Testis (tissue), 3 donors: ENCODE measurements around the gene CALCB. TPM values are rescaled to one million over a fixed set of nuclear protein-coding genes. Genes with fewer than 3 reads are reported as not detected.
A peak's percentile ranks its signal among the peaks of the same experiment; 100 is the strongest.

Experiments
- DNase-seq: peaks from one replicate; pipeline ENCODE4 v3.0.0-alpha.2; 2019
- H3K27ac ChIP-seq, 2 donors: fragments of 200-600 bp; sonication (generic); one replicate each; pipeline ENCODE4 v1.5.1; 2019
- H3K27me3 ChIP-seq: fragments of 200-600 bp; sonication (generic); one replicate; pipeline ENCODE4 v1.5.1; 2019
- H3K36me3 ChIP-seq: fragments of 200-600 bp; sonication (generic); one replicate; pipeline ENCODE4 v1.5.1; 2017; ENCODE audit warnings: low read depth; ENCODE audit errors: missing control alignments
- H3K4me1 ChIP-seq: fragments of 200-600 bp; sonication (generic); one replicate; pipeline ENCODE4 v1.5.1; 2019
- H3K4me3 ChIP-seq, 2 donors: fragments of 200-600 bp; sonication (generic); one replicate each; pipeline ENCODE4 v1.5.1; 2017 to 2019
- H3K9me3 ChIP-seq: fragments of 200-600 bp; sonication (generic); one replicate; pipeline ENCODE4 v1.5.1; 2017
- CTCF ChIP-seq, 3 experiments: fragments of 450-650 bp in 2 of 3; fragments of 200-600 bp in 1 of 3; sonication (generic) in 1 of 3; IDR thresholded peaks; one replicate each; pipeline ENCODE4 v1.5.1; 2016 to 2019; ENCODE audit warnings: antibody characterized with exemption in 3 of 3, mild to moderate bottlenecking in 2 of 3, moderate library complexity in 1 of 3
- POLR2A ChIP-seq: fragments of 450-650 bp; IDR thresholded peaks from one replicate; pipeline ENCODE4 v1.6.1; 2017; ENCODE audit warnings: antibody characterized with exemption, mild to moderate bottlenecking, moderate library complexity
- WGBS, 2 donors: methylation state at CpG; one replicate each; pipeline ENCODE4 v1.1.5; 2018; 5-methylcytosine and 5-hydroxymethylcytosine counted together
- intact Hi-C: fragments of 100-400 bp; cut with DNase I; formaldehyde crosslinking; loops from one replicate; pipeline ENCODE4 v1.15.1; 2023; ENCODE audit warnings: low total_unique reads
- polyA plus RNA-seq: library from polyadenylated mRNA; stranded (reverse); fragments of 350-450 nt; fragmentation: Illumina TruSeq; extraction: RNeasy Lipid Tissue Mini Kit (QIAGEN cat#74804); gene quantifications from one replicate; pipeline ENCODE4 v1.2.3, GENCODE V29; 2014; ENCODE audit warnings: low read depth, low replicate concordance; ENCODE audit not compliant: insufficient read depth
- total RNA-seq, 2 donors: library from RNA; depleted of rRNA; stranded (reverse); fragments of >200 nt; gene quantifications; one replicate each; pipeline ENCODE4 v1.2.3, GENCODE V29; 2016

Gene CALCB
- total and polyA plus RNA-seq, 3 donors from 2014 or later, result 0.50 to 1.7 (median 1.2) TPM

GRCh38 chr11:15095736-15096228 lies 22.4 kb downstream of the CALCB start:
- no peak overlapping the region for H3K27ac ChIP-seq
- H3K36me3 ChIP-seq, result no peaks in the 10 kb centered on the region
- no peaks in the 10 kb centered on the region for H3K27me3 ChIP-seq
- no peaks in the 10 kb centered on the region for H3K4me1 ChIP-seq
- no peak overlapping the region for H3K4me3 ChIP-seq
- intact Hi-C loops, result no loop called here
- no peaks in the 10 kb centered on the region for H3K9me3 ChIP-seq
- TF ChIP-seq POLR2A (no peak), CTCF (IDR thresholded peaks at IDR 0.05) (no peak)
- DNase-seq, result no peak
- WGBS, 2 donors, result 94 to 100% methylated on average over 2 of the region's 2 CpGs

- TF ChIP-seq CTCF (IDR thresholded peaks at IDR 0.05) (no peak), POLR2A (no peak)
- no peak for DNase-seq
- Histone ChIP-seq H3K36me3 (no peaks in the 10 kb centered on the region), H3K4me1 (no peaks in the 10 kb centered on the region), H3K9me3 (no peaks in the 10 kb centered on the region), H3K4me3 (no peak overlapping the region), H3K27ac (no peak overlapping the region), H3K27me3 (no peaks in the 10 kb centered on the region)
- intact Hi-C loops, result no loop called here
- WGBS, 2 donors, result 89% methylated on average over 3 of the region's 3 CpGs
These were observed 24.0 kb downstream of the CALCB start for GRCh38 chr11:15097411-15097810.

DNA sequence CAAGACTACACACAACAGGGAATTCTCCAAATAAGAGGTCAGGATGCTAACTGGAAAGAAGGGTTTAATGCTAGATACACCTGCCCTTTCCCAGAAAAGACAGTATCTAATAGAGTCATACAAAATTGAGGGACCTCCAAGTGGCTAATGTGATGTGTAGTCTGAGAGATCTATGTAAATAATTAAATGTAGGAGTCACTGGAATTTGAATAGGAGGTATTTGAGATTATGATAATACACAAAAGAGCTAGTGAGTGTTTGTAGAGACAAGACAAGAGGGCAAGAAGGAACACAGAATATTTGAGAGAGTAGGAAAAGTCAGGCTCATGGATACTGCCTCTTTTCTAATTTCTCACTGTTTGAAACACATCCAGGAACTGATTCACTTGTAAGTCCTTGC lies 25.9 kb downstream of the CALCB start:
- intact Hi-C loops, result no loop called here
- Histone ChIP-seq H3K4me3 (no peak overlapping the region), H3K27ac (no peak overlapping the region), H3K9me3 (no peaks in the 10 kb centered on the region), H3K36me3 (no peaks in the 10 kb centered on the region), H3K4me1 (no peaks in the 10 kb centered on the region), H3K27me3 (no peaks in the 10 kb centered on the region)
- TF ChIP-seq POLR2A (no peak), CTCF (IDR thresholded peaks at IDR 0.05) (no peak)
- no peak for DNase-seq

- no peak overlapping the region for H3K27ac ChIP-seq
- no peaks in the 10 kb centered on the region for H3K4me1 ChIP-seq
- 15 to 18% methylated on average over 8 of the region's 8 CpGs for WGBS, 2 donors
- H3K9me3 ChIP-seq, result no peaks in the 10 kb centered on the region
- no peak overlapping the region for H3K4me3 ChIP-seq
- intact Hi-C loops, result no loop called here
- no peaks in the 10 kb centered on the region for H3K36me3 ChIP-seq
- peak; percentile 41 to 86 (median 56) for TF ChIP-seq CTCF (IDR thresholded peaks at IDR 0.05)
- TF ChIP-seq POLR2A, result no peak
- no peaks in the 10 kb centered on the region for H3K27me3 ChIP-seq
- DNase-seq, result peak; percentile 73
These were observed 27.8 kb downstream of the CALCB start for GRCh38 chr11:15101072-15101709.

DNA sequence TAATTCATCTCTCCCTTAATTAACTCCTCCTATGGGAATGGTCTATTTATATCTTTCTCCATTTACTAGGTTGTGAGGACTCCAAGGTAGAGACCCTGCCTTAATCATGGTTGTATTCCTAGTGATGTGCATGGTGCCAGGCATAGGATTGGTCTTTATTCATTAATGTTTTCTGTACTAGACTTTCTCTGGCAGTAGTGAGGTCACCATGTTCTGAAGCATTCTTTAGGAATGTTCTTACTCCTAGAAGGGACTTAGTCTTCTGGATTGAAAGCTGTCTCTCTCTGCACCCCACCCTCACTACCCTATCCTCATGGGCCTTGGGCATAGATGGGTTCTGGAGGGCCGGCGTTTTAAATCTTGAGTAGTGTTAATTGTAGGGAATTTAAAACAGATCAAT lies 30.8 kb downstream of the CALCB start:
- no peak for TF ChIP-seq CTCF (IDR thresholded peaks at IDR 0.05)
- DNase-seq, result no peak
- intact Hi-C loops, result no loop called here

More for the DNA sequence above, 30.8 kb downstream of the CALCB start:
- no peaks in the 10 kb centered on the region for H3K9me3 ChIP-seq
- no peaks in the 10 kb centered on the region for H3K36me3 ChIP-seq
- no peaks in the 10 kb centered on the region for H3K4me1 ChIP-seq
- no peaks in the 10 kb centered on the region for H3K27me3 ChIP-seq
- WGBS, 2 donors, result 97 to 98% methylated on average over 2 of the region's 2 CpGs
- H3K4me3 ChIP-seq, result no peak overlapping the region
- no peak overlapping the region for H3K27ac ChIP-seq
